Measurements from ENCODE around the gene MAGEF1.

The MAGEF1 gene

DNA sequence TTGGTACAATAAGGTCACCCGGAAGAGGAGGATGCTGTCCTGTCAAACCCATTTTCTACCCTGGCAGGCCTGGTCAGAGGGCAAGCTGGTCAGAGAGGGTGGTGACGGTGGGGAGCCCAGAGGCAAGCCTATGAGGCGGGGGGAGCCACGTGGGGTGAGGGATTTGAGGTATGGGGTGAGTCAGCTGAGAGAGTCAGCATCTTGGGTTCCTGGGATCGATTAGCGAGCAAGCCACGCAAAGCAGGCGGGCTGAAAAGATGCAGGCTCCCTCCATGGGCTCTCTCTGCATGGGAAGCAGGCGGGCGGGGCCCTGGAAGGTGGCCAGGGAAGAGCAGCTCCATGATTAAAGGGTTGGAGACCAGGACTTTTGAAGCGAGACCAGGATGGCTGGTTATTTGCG lies 48.1 kb downstream of the MAGEF1 start:
- no peak for DNase-seq

DNA sequence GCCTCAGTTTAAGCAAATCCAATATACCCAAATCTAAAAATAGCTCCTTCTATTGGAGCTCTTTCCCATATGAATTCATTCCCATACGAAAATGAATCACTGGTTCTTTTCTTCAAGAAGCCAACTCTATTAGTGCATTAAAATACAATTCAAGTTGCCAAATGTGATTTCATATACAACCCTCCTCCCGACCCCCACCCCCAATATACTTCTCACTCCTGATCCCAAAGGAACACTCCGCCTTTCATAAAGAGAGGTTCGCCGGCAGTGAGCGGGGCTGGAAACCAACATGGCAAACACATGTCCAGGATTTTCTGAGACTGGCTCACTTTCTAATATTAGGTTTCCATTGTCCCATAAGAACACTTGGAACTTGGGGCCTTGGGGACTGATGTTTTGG lies 48.5 kb downstream of the MAGEF1 start:
- DNase-seq = no peak

DNA sequence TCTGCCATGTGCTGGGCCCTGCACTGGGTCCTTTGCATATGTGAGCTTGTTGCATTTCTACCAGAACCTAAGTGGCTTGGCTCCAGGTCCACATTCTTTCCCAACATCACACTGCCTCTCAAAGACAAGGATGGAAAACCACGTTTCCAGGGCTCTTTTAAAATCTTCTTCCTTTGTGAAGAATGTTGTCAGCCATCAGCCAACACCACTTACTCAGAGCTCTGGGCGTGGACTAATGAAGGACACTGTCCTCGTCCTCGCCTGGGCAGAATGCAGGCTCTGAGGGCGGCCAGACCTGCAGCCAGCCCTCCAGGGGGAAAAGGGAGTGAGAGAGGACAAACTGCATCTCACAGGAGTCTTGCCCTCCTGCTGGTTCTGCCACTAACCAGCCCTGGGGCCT lies 49.7 kb downstream of the MAGEF1 start:
- no peak for DNase-seq

DNA sequence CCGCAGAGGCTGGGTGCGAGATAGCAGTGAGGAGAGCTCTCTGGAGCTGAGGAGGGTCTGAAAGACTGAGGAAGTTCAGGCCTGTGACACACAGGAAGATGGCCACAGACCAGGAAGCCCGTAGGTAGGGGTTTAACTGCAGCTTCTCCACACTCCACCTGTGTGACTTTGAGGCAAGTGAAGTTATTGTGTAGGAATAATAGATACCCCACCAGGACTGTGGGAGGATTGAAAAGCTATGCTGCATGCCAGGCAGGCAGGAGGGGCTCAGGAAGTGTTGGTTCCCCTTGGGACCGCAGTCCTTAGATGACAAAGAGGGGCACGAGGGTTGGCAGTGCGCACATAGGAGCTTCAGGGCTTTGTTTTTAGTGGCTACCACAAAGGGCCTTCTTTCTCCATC lies 50.9 kb downstream of the MAGEF1 start:
- DNase-seq = no peak
